Measurements from ENCODE around the gene ANKUB1. TPM values are rescaled to one million over a fixed set of nuclear protein-coding genes. Genes with fewer than 3 reads are reported as not detected.

ANKUB1 gene
- total and polyA plus RNA-seq, 2 donors (not counting 1 experiment from before 2014, with no cell fraction given) = not detected

DNA sequence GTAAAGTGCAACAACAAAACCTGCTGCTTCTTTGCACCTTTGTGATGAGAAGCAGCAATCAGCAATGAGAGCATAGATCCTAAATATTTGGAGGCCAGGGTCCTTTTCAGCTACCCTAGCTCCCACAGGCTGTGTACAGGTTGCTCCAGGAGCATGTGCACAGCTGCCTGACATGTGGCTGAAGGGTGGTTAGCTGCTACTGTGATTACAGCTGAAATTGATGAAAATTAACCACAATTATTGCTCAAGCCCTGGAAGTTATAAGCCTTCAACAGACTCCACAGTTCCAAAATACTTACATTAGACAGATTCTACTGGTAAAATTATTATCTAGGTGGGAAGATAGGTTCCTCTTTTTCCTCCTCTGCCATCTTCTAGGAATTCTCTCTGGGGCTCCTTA is 68.6 kb downstream of the ANKUB1 start:
- Mint-ChIP-seq H3K4me1 (no peaks in the 10 kb centered on the region), H3K4me3 (no peak overlapping the region), H3K27ac (no peak overlapping the region), H3K27me3 (peaks cover 11% of the 10 kb centered on the region), H3K9me3 (ENCODE audit: insufficient read depth) (peaks cover 9% of the 10 kb centered on the region)
- no peaks in the 10 kb centered on the region for H3K36me3 ChIP-seq (replicated peaks in 1 of 2; ENCODE audit: control extremely low read depth in 1 of 2, control insufficient read depth in 1 of 2, extremely low read depth in 1 of 2, insufficient read depth in 2 of 2, low read length in 1 of 2)
- H3K9me3 ChIP-seq (ENCODE audit: control extremely low read depth in 1 of 3, control insufficient read depth in 2 of 3, insufficient read depth in 1 of 3, low read length in 2 of 3) = peaks cover 0 to 7% (median 3%) of the 10 kb centered on the region in 3 donors
- no peaks in the 10 kb centered on the region for H3K79me2 ChIP-seq (ENCODE audit: control insufficient read depth, insufficient read depth, low read length)
- TF ChIP-seq, protein P1, sequence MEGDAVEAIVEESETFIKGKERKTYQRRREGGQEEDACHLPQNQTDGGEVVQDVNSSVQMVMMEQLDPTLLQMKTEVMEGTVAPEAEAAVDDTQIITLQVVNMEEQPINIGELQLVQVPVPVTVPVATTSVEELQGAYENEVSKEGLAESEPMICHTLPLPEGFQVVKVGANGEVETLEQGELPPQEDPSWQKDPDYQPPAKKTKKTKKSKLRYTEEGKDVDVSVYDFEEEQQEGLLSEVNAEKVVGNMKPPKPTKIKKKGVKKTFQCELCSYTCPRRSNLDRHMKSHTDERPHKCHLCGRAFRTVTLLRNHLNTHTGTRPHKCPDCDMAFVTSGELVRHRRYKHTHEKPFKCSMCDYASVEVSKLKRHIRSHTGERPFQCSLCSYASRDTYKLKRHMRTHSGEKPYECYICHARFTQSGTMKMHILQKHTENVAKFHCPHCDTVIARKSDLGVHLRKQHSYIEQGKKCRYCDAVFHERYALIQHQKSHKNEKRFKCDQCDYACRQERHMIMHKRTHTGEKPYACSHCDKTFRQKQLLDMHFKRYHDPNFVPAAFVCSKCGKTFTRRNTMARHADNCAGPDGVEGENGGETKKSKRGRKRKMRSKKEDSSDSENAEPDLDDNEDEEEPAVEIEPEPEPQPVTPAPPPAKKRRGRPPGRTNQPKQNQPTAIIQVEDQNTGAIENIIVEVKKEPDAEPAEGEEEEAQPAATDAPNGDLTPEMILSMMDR (IDR thresholded peaks at IDR 0.05) = no peak
- TF ChIP-seq EZH2 (IDR thresholded peaks at IDR 0.05; ENCODE audit: borderline replicate concordance, insufficient read depth, low read depth, low read length, poor library complexity, severe bottlenecking) = no peak
- DNase-seq (no peak), ATAC-seq (ENCODE audit: low read depth) (no peak)
- H3K27me3 ChIP-seq (replicated peaks in 1 of 4; ENCODE audit: control extremely low read depth in 1 of 4, control insufficient read depth in 3 of 4, insufficient read depth in 4 of 4, low read length in 3 of 4) = no peaks in the 10 kb centered on the region
- H3K27ac ChIP-seq (ENCODE audit: low read length in 2 of 2) = no peak overlapping the region
- ChIA-PET CTCF (no interaction called here), POLR2A (no interaction called here)
- no peak overlapping the region for H3K4me3 ChIP-seq (ENCODE audit: control extremely low read depth in 1 of 5, extremely low read depth in 1 of 5, insufficient read depth in 1 of 5, low read depth in 2 of 5, low read length in 4 of 5)
- H4K20me1 ChIP-seq (ENCODE audit: control insufficient read depth, insufficient read depth, low read length, poor library complexity, severe bottlenecking) = no peaks in the 10 kb centered on the region
- no peak overlapping the region for H3K4me2 ChIP-seq (replicated peaks; ENCODE audit: low read depth, low read length, poor library complexity, severe bottlenecking)
- H2AFZ ChIP-seq (ENCODE audit: insufficient read depth, low read depth, low read length, poor library complexity, severe bottlenecking) = no peak overlapping the region
- no peak overlapping the region for H3K9ac ChIP-seq (ENCODE audit: low read length)
- no peaks in the 10 kb centered on the region for H3K4me1 ChIP-seq (ENCODE audit: control insufficient read depth in 2 of 2, insufficient read depth in 2 of 2, low read length in 2 of 2)
- intact Hi-C loops (cut with micrococcal nuclease) = no loop called here

DNA sequence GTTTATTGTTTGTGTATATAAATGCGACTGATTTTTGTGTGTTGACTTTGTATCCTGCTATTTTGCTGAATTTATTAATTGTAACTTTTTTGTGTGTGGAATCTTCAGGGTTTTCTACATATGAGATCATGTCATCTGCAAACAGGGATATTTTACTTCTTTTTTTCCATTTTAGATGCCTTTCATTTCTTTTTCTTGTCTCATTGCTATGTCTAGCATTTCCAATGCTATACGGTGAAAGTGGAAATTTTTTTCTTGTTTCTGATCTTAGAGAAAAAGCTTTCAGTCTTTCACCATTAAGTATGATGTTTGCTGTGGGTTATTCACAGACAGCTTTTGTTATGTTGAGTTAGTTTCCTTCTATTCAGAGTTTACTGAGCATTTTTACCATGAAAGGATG is 71.4 kb downstream of the ANKUB1 start:
- peaks cover 9% of the 10 kb centered on the region for H3K9me3 Mint-ChIP-seq (ENCODE audit: insufficient read depth)
- peaks cover 11% of the 10 kb centered on the region for H3K27me3 Mint-ChIP-seq
- ChIA-PET CTCF (interaction anchor here (1.1 kb wide), 1 partner anchor 208 kb away, joined by 4 read pairs; no protein-coding TSS in a partner anchor), POLR2A (no interaction called here)
- H3K27ac Mint-ChIP-seq = no peak overlapping the region
- H3K4me3 ChIP-seq (ENCODE audit: control extremely low read depth in 1 of 5, extremely low read depth in 1 of 5, insufficient read depth in 1 of 5, low read depth in 2 of 5, low read length in 4 of 5) = no peak overlapping the region
- H3K27ac ChIP-seq (ENCODE audit: low read length in 2 of 2) = no peak overlapping the region
- H3K9ac ChIP-seq (ENCODE audit: low read length) = no peak overlapping the region
- intact Hi-C loops (cut with micrococcal nuclease) = no loop called here
- no peaks in the 10 kb centered on the region for H3K36me3 ChIP-seq (replicated peaks in 1 of 2; ENCODE audit: control extremely low read depth in 1 of 2, control insufficient read depth in 1 of 2, extremely low read depth in 1 of 2, insufficient read depth in 2 of 2, low read length in 1 of 2)
- H4K20me1 ChIP-seq (ENCODE audit: control insufficient read depth, insufficient read depth, low read length, poor library complexity, severe bottlenecking) = no peaks in the 10 kb centered on the region
- ATAC-seq (ENCODE audit: low read depth) = no peak
- no peaks in the 10 kb centered on the region for H3K79me2 ChIP-seq (ENCODE audit: control insufficient read depth, insufficient read depth, low read length)
- no peak overlapping the region for H3K4me3 Mint-ChIP-seq
- no peaks in the 10 kb centered on the region for H3K27me3 ChIP-seq (replicated peaks in 1 of 4; ENCODE audit: control extremely low read depth in 1 of 4, control insufficient read depth in 3 of 4, insufficient read depth in 4 of 4, low read length in 3 of 4)
- no peaks in the 10 kb centered on the region for H3K4me1 ChIP-seq (ENCODE audit: control insufficient read depth in 2 of 2, insufficient read depth in 2 of 2, low read length in 2 of 2)
- no peak overlapping the region for H3K4me2 ChIP-seq (replicated peaks; ENCODE audit: low read depth, low read length, poor library complexity, severe bottlenecking)
- WGBS (ENCODE audit: insufficient coverage) = 100% methylated on average over 1 of the region's 2 CpGs
- TF ChIP-seq, protein P1 (IDR thresholded peaks at IDR 0.05) = no peak
- TF ChIP-seq EZH2 (IDR thresholded peaks at IDR 0.05; ENCODE audit: borderline replicate concordance, insufficient read depth, low read depth, low read length, poor library complexity, severe bottlenecking) = no peak
- H3K9me3 ChIP-seq (ENCODE audit: control extremely low read depth in 1 of 3, control insufficient read depth in 2 of 3, insufficient read depth in 1 of 3, low read length in 2 of 3) = peaks cover 0 to 7% (median 3%) of the 10 kb centered on the region in 3 donors
- no peak overlapping the region for H2AFZ ChIP-seq (ENCODE audit: insufficient read depth, low read depth, low read length, poor library complexity, severe bottlenecking)
- no peak for DNase-seq
- no peaks in the 10 kb centered on the region for H3K4me1 Mint-ChIP-seq
